GM12891 (cell line): ENCODE measurements around the gene PLPP2. TPM values are rescaled to one million over a fixed set of nuclear protein-coding genes. Genes with fewer than 3 reads are reported as not detected.

ENCODE experiments used
- DNase-seq: peaks from one replicate; pipeline ENCODE4 v3.0.0; 2011; ENCODE audit warnings: low spot score; ENCODE audit not compliant: insufficient read length
- FAIRE-seq: peaks from 2 replicates; lab custom pipeline; 2011; peaks lifted over from hg19 to GRCh38; lab: Jason Lieb, UNC
- PAX5 ChIP-seq: IDR thresholded peaks from 2 replicates; pipeline ENCODE4 v1.6.1; 2011; ENCODE audit warnings: low read length, moderate library complexity, mild to moderate bottlenecking; ENCODE audit not compliant: insufficient read depth, severe bottlenecking
- POLR2A ChIP-seq: IDR thresholded peaks from 2 replicates; pipeline ENCODE4 v1.6.1; 2011; ENCODE audit warnings: low read depth, low read length, control low read depth
- POLR2AphosphoS5 ChIP-seq: IDR thresholded peaks from 2 replicates; pipeline ENCODE4 v1.6.1; 2011; ENCODE audit warnings: low read depth, low read length, control low read depth
- POU2F2 ChIP-seq: IDR thresholded peaks from 2 replicates; pipeline ENCODE4 v1.6.1; 2011; ENCODE audit warnings: low read depth, mild to moderate bottlenecking, control low read depth, low read length, moderate library complexity
- SPI1 ChIP-seq: IDR thresholded peaks from 2 replicates; pipeline ENCODE4 v1.6.1; 2011; ENCODE audit warnings: low read depth, low read length, control low read depth
- TAF1 ChIP-seq: IDR thresholded peaks from 2 replicates; pipeline ENCODE4 v1.6.1; 2011; ENCODE audit warnings: low read depth, low read length, control low read depth
- polyA plus RNA-seq: library from polyadenylated mRNA; unstranded; fragments of >200 nt; gene quantifications from one replicate; pipeline ENCODE4 v1.2.1, GENCODE V29; 2012; ENCODE audit warnings: low read depth, missing spikeins, inconsistent platforms; ENCODE audit not compliant: missing spikeins

Gene PLPP2
- 0.18 TPM for polyA plus RNA-seq

DNA sequence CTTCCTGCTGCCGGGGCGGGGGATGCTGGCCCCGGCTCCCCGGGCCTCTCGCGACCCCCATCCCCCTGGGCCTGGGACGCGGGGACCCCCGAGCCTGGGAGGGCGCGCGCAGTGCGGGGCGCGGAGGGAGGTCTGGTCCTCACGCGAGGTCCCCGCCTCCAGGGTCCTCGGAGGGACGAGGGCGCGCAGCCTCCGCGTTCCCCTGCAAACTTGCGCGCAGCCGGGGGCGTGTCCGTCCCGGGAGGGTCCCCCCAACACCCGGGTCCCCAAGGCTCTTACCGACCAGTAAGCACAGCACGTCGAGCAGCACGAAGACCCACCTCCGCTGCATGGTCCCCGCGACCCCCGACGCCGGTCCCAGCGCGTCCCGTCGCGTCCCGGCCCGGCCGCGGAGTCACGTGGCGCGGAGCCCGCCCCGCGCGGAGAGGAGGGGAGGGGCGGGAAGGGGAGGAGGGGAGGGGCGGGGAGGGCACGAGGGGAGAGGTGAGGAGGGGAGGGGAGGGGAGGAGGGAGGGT, at the start of gene PLPP2:
Gene PLPP2, minus strand, starts transcription at position 398 of the 516 bp plus-strand sequence. Its CDS starts 67 bp downstream, at position 331.
- DNase-seq = no peak
- no peak for FAIRE-seq
- TF ChIP-seq TAF1 (no peak), POLR2AphosphoS5 (no peak), PAX5 (no peak), POU2F2 (no peak), POLR2A (no peak), SPI1 (no peak)

DNA sequence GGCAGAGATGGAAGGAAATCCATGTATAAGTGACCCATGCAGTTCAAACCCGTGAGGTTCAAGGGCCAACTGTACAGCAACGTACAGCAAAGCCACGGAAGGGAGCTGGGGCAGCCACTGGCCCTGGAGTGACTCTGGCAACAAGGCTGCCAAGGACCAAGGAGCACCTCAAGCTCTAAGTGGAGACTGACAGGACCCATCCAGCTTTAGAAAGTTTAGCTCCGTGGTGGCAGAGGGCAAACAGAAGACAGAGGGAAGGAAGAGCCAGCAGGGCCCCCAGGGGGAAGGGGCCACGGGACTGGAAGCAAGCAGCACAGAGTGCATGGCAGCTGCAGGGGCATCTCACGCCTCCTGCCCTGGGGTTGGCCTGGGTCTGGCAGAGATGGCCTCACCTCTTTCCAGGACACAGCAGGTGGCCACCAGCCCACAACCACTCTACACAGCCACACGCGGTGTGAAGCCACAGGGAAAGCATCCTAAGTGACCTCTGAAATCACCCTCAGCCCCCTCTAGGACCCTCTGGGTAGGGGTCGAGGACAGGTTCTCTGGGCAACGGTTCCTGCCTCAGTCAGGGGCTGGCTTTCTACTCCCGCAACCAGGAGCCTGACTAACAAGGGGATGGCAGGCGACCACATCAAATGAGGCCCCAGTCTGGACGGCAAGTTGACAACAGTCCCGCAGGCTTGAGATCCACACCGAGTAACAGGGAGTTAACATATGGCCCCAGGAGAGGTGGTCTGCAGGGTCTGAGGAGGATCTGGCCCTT, 49.6 kb upstream of the PLPP2 start:
- FAIRE-seq (no peak), DNase-seq (no peak)

DNA sequence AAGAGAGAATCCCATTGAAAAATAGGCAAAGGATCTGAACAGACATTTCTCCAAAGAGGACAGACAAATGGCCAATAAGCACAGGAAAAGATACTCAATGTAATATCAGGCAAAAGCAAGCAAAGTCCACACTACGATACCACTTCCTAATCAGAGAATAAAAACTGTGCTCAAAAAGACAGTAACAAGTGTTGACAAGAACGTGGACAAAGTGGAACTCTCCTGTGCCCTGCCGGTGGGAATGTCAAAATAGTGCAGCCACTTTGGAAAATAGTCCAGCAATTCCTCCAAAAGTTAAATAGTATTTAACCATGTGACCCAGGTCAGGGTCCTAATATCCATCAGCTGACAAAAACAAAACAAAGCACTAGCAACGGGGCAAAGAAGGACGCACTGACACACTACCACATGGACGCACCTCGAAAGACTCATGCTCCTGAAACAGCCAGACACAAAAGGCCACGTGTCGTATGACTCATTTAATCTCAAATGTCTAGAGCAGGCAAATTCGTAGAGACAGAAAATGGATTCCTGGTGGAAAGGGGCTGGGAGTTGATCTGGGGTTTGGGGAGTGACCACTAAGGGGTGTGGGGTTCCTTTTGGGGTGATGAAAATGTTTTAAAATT, 48.2 kb upstream of the PLPP2 start:
- DNase-seq (no peak), FAIRE-seq (no peak)
- no peak for TF ChIP-seq POLR2AphosphoS5
- TF ChIP-seq TAF1 = no peak
- no peak for TF ChIP-seq POU2F2
- no peak for TF ChIP-seq POLR2A
- no peak for TF ChIP-seq PAX5
- no peak for TF ChIP-seq SPI1

More for the DNA sequence above, 49.6 kb upstream of the PLPP2 start:
- TF ChIP-seq POLR2AphosphoS5 (no peak), SPI1 (no peak), TAF1 (no peak), POU2F2 (no peak), POLR2A (no peak), PAX5 (no peak)

DNA sequence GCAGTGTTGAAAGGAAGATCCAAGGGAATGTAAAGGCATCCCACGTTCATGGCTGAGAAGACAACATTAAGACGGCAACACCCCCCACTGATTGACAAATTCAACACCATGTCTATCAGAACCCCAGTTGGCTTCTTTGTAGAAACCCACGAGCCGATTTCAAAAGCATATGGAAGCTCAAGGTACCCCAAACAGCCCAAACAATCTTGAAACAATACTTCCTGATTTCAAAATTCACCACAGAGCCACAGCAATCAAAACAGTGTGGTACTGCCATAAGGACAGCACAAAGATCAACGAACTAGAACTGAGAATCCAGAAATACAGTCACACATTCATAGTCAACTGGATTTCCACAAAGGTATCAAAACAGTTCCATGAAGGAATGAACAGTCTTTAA, 47.2 kb upstream of the PLPP2 start:
- FAIRE-seq (no peak), DNase-seq (no peak)
- TF ChIP-seq TAF1 = no peak
- TF ChIP-seq POU2F2 = no peak
- TF ChIP-seq PAX5 = no peak
- no peak for TF ChIP-seq SPI1
- TF ChIP-seq POLR2AphosphoS5 = no peak
- TF ChIP-seq POLR2A = no peak

DNA sequence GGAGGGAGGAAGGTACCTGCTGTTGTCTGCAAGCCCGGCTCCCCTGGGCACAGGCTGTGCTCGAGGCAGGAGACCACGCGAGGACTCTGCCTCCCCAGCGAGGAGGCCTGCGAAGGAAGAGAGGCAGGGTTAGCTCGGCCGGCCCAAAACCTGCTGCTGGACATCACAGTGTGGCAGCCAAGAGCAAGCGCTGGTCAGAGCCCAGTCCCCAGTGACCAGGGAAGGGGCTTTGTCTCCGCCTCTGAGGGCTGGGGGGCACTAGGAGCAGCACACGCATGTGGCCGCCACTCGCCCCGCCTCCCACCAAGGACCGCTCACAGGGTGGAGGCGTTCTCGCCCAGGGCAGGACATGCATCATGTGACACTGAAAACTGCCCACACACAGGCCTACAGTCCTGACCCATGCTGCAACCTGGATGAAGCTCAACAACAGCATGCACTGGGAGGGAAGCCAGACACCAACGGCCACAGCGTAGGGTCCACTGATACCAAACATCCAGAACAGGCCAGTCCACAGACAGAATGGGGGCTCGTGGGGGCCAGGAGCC, 44.9 kb upstream of the PLPP2 start:
- FAIRE-seq = no peak
- TF ChIP-seq POU2F2 (no peak), POLR2A (no peak), POLR2AphosphoS5 (no peak), PAX5 (no peak), TAF1 (no peak), SPI1 (no peak)
- DNase-seq = no peak

DNA sequence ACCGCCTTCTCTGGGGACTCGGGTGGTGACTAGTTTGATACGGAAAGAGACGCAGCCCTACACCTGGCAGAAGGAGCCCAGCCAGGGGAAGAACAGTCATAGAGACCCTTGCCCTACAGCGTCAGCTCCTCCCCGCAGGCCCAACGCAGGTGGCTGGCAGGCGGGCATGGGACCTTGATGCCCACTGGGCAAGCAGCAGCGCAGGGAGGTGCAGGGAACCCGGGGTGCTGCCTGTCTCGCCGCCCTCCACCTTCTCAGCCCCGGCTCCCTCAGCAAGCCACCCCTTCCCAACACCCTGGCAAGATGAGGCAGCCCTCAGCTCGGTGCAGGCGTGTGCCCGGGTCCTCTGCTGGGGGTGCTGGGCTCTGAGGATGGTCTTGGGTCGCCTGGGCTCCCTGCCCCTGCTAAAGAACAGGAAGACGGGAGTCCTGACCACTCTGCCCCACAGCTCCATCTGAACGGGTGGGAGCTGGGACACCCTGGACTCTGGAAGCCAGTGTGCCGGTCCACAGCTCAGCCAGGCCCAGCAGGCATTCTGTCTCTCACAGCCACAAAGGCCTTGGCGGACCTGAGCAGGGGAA, 44.4 kb upstream of the PLPP2 start:
- no peak for FAIRE-seq
- no peak for DNase-seq
- TF ChIP-seq POU2F2 = no peak
- no peak for TF ChIP-seq SPI1
- TF ChIP-seq PAX5 = no peak
- no peak for TF ChIP-seq TAF1
- TF ChIP-seq POLR2AphosphoS5 = no peak
- TF ChIP-seq POLR2A = no peak

DNA sequence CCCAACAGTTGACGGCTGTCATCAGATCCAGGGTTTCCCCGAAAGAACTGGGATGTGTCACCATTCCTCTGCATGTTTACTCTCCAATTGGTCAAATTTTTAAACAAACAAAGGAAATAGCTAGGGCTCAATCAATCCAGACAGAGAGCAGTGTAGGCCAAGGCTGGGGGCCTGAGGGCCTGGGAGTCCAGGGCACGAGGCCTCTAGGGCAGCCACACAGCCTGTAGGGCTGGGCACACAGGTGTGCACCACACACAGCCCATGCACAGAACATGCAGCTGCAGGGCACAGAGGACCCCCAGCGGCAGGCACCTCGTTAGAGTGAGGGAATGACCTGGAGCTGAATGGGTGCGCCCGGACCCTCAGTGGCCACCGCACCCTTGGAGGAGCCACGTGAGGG, 43.9 kb upstream of the PLPP2 start:
- TF ChIP-seq TAF1 (no peak), POLR2AphosphoS5 (no peak), SPI1 (no peak), POLR2A (no peak), PAX5 (no peak), POU2F2 (no peak)
- FAIRE-seq (no peak), DNase-seq (no peak)

DNA sequence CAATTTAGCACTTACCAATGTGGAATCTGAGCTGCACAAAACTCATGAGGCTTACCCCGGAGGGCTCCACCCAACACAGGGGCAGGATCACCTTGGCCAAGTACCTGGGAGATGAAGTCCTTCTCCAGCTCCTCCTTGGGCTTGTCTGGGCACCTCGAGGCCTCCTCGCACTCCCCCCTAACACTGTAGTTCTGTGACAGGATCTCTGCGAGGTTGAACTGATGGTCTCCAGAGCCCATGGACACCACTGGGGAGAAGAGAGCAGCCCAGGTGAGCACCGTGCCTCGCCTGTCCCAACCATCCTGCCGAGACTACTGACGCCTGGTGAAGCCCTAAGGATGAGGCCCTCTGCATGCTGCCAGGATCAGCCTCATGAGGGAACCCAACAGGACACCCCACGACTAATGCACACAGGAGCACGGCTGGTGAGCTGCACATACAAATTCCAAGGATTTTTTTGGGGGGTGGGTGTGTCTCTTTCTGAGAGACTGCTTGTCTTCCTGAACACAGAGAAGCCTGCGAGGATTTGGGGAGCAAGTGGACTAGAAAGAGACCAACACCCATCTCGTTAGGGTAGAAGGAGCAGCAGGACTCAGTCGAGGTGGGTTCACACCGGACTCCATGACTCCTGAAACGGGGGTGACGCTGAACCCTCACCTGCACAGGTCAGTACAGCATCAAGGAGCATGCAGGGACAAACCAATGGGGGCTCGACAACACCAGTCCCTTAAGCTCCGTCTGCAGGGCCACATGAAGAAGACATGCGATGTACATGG, 43.3 kb upstream of the PLPP2 start:
- FAIRE-seq (no peak), DNase-seq (no peak)
- no peak for TF ChIP-seq POU2F2
- TF ChIP-seq TAF1 = no peak
- no peak for TF ChIP-seq PAX5
- TF ChIP-seq POLR2AphosphoS5 = 0 out of 2 replicates have a peak, but pooled peaks have one; percentile 10
- TF ChIP-seq POLR2A = no peak
- no peak for TF ChIP-seq SPI1

DNA sequence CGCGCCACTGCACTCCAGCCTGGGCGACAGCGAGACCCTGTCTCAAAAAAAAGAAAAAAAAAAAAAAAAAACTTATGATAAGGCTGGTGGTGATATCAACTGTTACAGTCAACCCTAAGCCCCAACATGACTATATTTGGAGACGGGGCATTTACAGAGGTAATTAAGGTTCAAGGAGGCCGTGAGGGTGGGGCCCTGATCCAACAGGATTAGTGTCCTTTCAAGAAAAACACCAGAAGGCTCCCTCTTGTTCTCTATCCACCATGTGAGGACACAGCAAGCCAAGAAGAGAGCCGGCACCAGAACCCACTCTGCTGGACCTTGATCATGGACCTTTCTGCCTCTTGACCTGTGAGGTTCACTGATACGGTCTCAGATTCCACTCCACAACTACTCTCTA, 39.3 kb upstream of the PLPP2 start:
- no peak for TF ChIP-seq PAX5
- no peak for TF ChIP-seq TAF1
- TF ChIP-seq POU2F2 = no peak
- TF ChIP-seq POLR2AphosphoS5 = no peak
- TF ChIP-seq SPI1 = no peak
- no peak for TF ChIP-seq POLR2A
- DNase-seq (no peak), FAIRE-seq (no peak)
